A549 (cell line): ENCODE data around the gene UNC5CL. TPM values are rescaled to one million over a fixed set of nuclear protein-coding genes. Genes with fewer than 3 reads are reported as not detected.
"Not testable (repeated sequence)": the region's sequence is repeated elsewhere in the genome, so short reads cannot be mapped to it uniquely, and the experiment has no call there.

Experiments used
- ATAC-seq, 2 experiments: fragments of 200-7000 bp in 1 of 2; fragments of >200 bp in 1 of 2; cut with Nextera tagmentation in 1 of 2; cut with Tn5 transposase in 1 of 2; 3 replicates each; pipeline versions ENCODE4 v1.8.0 to v1.9.1; 2018 to 2020; ENCODE audit warnings: mild to moderate bottlenecking in 1 of 2, moderate library complexity in 1 of 2
- CTCF ChIA-PET: fragments of 300-600 bp; sonication (Branson Sonifier 250); formaldehyde crosslinking; extraction: SDS; loops from one replicate; lab custom pipeline; 2021; ENCODE audit warnings: antibody characterized with exemption, inconsistent platforms; lab: Yijun Ruan, JAX
- POLR2A ChIA-PET: fragments of 350-600 bp; formaldehyde crosslinking; extraction: SDS; loops from one replicate; lab custom pipeline; 2021; ENCODE audit warnings: antibody characterized with exemption, inconsistent platforms; lab: Yijun Ruan, JAX
- DNase-seq, 2 experiments: peaks; one replicate each; pipeline versions ENCODE4 v3.0.0 to v3.0.0-alpha.2; 2011 to 2016; ENCODE audit warnings: low read depth in 1 of 2, low spot score in 1 of 2
- FAIRE-seq: peaks from 2 replicates; lab custom pipeline; 2011; peaks lifted over from hg19 to GRCh38; lab: Jason Lieb, UNC
- H3K27ac ChIP-seq, 2 experiments: fragments of >200 bp; sonication (Bioruptor Twin); formaldehyde crosslinking; 3 replicates each; pipeline ENCODE4 v1.5.1; 2016 to 2017
- H3K4me1 ChIP-seq: fragments of >200 bp; sonication (Bioruptor Twin); formaldehyde crosslinking; 3 replicates; pipeline ENCODE4 v1.6.1; 2016
- H3K4me2 ChIP-seq: fragments of >200 bp; sonication (Bioruptor Twin); formaldehyde crosslinking; 3 replicates; pipeline ENCODE4 v1.6.1; 2016
- H3K4me3 ChIP-seq: fragments of >200 bp; sonication (Bioruptor Twin); formaldehyde crosslinking; 3 replicates; pipeline ENCODE4 v1.5.1; 2016
- H3K9me3 ChIP-seq: fragments of >200 bp; sonication (Bioruptor Twin); formaldehyde crosslinking; 3 replicates; pipeline ENCODE4 v1.6.1; 2016
- ATOH8 ChIP-seq: fragments of 250-450 bp; sonication (Bioruptor Pico); IDR thresholded peaks from 2 replicates; pipeline ENCODE4 v1.5.0; 2020; ENCODE audit warnings: low read depth, mild to moderate bottlenecking, moderate library complexity
- CHD2 ChIP-seq: fragments of 150-350 bp; IDR thresholded peaks from 2 replicates; pipeline ENCODE4 v1.6.1; 2014; ENCODE audit warnings: low read length; ENCODE audit not compliant: partially characterized antibody
- CTCF ChIP-seq: fragments of >200 bp; sonication (Bioruptor Twin); formaldehyde crosslinking; IDR thresholded peaks from 3 replicates; pipeline ENCODE4 v1.5.1; 2016
- EHMT2 ChIP-seq: fragments of 200-600 bp; sonication (generic); IDR thresholded peaks from 2 replicates; pipeline ENCODE4 v1.6.1; 2016; ENCODE audit warnings: antibody characterized with exemption, low read depth, mild to moderate bottlenecking, moderate library complexity
- ESRRA ChIP-seq: fragments of 150-350 bp; IDR thresholded peaks from 2 replicates; pipeline ENCODE4 v1.6.1; 2014; ENCODE audit warnings: mild to moderate bottlenecking, low read length, borderline replicate concordance
- FOXS1 ChIP-seq: fragments of 250-450 bp; sonication (Bioruptor Pico); IDR thresholded peaks from 2 replicates; pipeline ENCODE4 v1.5.0; 2020; ENCODE audit warnings: mild to moderate bottlenecking, moderate library complexity
- GATA3 ChIP-seq: IDR thresholded peaks from 2 replicates; pipeline ENCODE4 v1.6.1; 2012; ENCODE audit warnings: borderline replicate concordance
- HES2 ChIP-seq: fragments of >200 bp; sonication (Bioruptor Twin); formaldehyde crosslinking; IDR thresholded peaks from 2 replicates; pipeline ENCODE4 v1.6.1; 2016
- HOXA7 ChIP-seq: fragments of 250-450 bp; sonication (Bioruptor Pico); IDR thresholded peaks from 2 replicates; pipeline ENCODE4 v1.5.0; 2020; ENCODE audit warnings: mild to moderate bottlenecking, moderate library complexity
- KDM5A ChIP-seq: fragments of 200-600 bp; sonication (generic); IDR thresholded peaks from 2 replicates; pipeline ENCODE4 v1.6.1; 2016; ENCODE audit warnings: antibody characterized with exemption, mild to moderate bottlenecking
- MYC ChIP-seq: IDR thresholded peaks from 2 replicates; pipeline ENCODE4 v1.6.1; 2012; ENCODE audit warnings: mild to moderate bottlenecking, inconsistent platforms, low read length, improper control_type of control experiment, borderline replicate concordance
- NR3C1 ChIP-seq: fragments of >200 bp; sonication (Bioruptor Twin); formaldehyde crosslinking; IDR thresholded peaks from 3 replicates; pipeline ENCODE4 v1.6.1; 2017
- RAD21 ChIP-seq, 2 experiments: fragments of >200 bp in 1 of 2; sonication (Bioruptor Twin) in 1 of 2; formaldehyde crosslinking in 1 of 2; IDR thresholded peaks in 1 of 2; conservative IDR thresholded peaks in 1 of 2; 2 replicates in 1 of 2; 3 replicates in 1 of 2; pipeline ENCODE4 v1.6.1; 2012 to 2018; ENCODE audit warnings: inconsistent platforms in 1 of 2
- RNF2 ChIP-seq: fragments of 200-600 bp; sonication (generic); IDR thresholded peaks from 2 replicates; pipeline ENCODE4 v1.6.1; 2016; ENCODE audit warnings: low read depth, mild to moderate bottlenecking, antibody characterized with exemption, moderate library complexity, borderline replicate concordance
- SMC3 ChIP-seq: fragments of >200 bp; sonication (Bioruptor Twin); formaldehyde crosslinking; IDR thresholded peaks from 3 replicates; pipeline ENCODE4 v1.6.1; 2018; ENCODE audit warnings: inconsistent platforms
- TP53 ChIP-seq: fragments of 250-450 bp; sonication (Bioruptor Pico); IDR thresholded peaks from 2 replicates; pipeline ENCODE4 v1.5.0; 2021; ENCODE audit warnings: mild to moderate bottlenecking, moderate library complexity
- ZC3H11A ChIP-seq: fragments of 450-650 bp; IDR thresholded peaks from 2 replicates; pipeline ENCODE4 v1.6.1; 2014; ENCODE audit warnings: antibody characterized with exemption, mild to moderate bottlenecking
- ZFP36 ChIP-seq: fragments of 450-650 bp; IDR thresholded peaks from 2 replicates; pipeline ENCODE4 v1.6.1; 2014; ENCODE audit warnings: borderline replicate concordance; ENCODE audit not compliant: partially characterized antibody
- WGBS: methylation state at CpG from one replicate; pipeline ENCODE4 v1.1.6; 2017; ENCODE audit errors: missing lambda C conversion rate; 5-methylcytosine and 5-hydroxymethylcytosine counted together
- polyA plus RNA-seq, 4 experiments: library from polyadenylated mRNA; depleted of rRNA in 3 of 4; stranded (reverse); fragments of >200 nt; fragmentation: RNase III in 1 of 4; extraction: RNeasy Plus Mini Kit Qiagen cat#74134 plus additional on column Dnase treatment in 1 of 4; gene quantifications; 2 replicates in 3 of 4; 3 replicates in 1 of 4; pipeline ENCODE4 v1.2.3, GENCODE V29; 2011 to 2017

The UNC5CL gene
- polyA plus RNA-seq, 2 of the 4 experiments (the other 2 are of a cell fraction), result 1.1 to 2.8 TPM

- CTCF ChIA-PET, FAIRE-seq: not testable (repeated sequence)
- WGBS, result 0% methylated on average over 7 of the region's 7 CpGs
Observed at GRCh38 chr6:41006217-41006616, 32.8 kb downstream of the UNC5CL start.

GRCh38 chr6:41002168-41002567, 36.9 kb downstream of the UNC5CL start:
- FAIRE-seq (no peak), DNase-seq (no peak), ATAC-seq (no peak)
- no peak for TF ChIP-seq ATOH8 (CRISPR knock-in tag)
- TF ChIP-seq ESRRA, result no peak
- TF ChIP-seq GATA3, result no peak
- no peak for TF ChIP-seq CTCF
- no peak for TF ChIP-seq FOXS1 (CRISPR knock-in tag)
- TF ChIP-seq HOXA7, result no peak
- no peak for TF ChIP-seq MYC
- TF ChIP-seq EHMT2, result no peak
- TF ChIP-seq TP53 (CRISPR knock-in tag), result no peak
- no peak for TF ChIP-seq HES2
- peak overlapping the region; percentile 29 to 55; a peak in 4 of 6 replicates for H3K27ac ChIP-seq
- H3K4me2 ChIP-seq, result no peak overlapping the region
- CTCF ChIA-PET, result interaction anchor here (0.9 to 1.0 kb wide), 2 partner anchors 9 to 20 kb away, joined by 3 to 4 read pairs; no protein-coding TSS in a partner anchor
- no peaks in the 10 kb centered on the region for H3K9me3 ChIP-seq
- WGBS, result 92% methylated on average over 3 of the region's 3 CpGs
- POLR2A ChIA-PET, result no interaction called here
- H3K4me3 ChIP-seq, result no peak overlapping the region
- H3K4me1 ChIP-seq, result peaks cover 29% of the 10 kb centered on the region

More at GRCh38 chr6:41006217-41006616, 32.8 kb downstream of the UNC5CL start:
- POLR2A ChIA-PET, H3K9me3 ChIP-seq: not testable (repeated sequence)
- TF ChIP-seq SMC3, result peak; percentile 67
- peak; percentile 44 to 62; a peak in 4 of 5 replicates for TF ChIP-seq RAD21 (conservative IDR thresholded peaks at IDR 0.05 in 1 of 2, IDR thresholded peaks at IDR 0.05 in 1 of 2)
- TF ChIP-seq CTCF, result peak; percentile 57
- TF ChIP-seq, all 56 proteins: peak for 3; not testable (repeated sequence) for 53
- not testable (repeated sequence) for H3K4me3 ChIP-seq, H3K4me1 ChIP-seq
- DNase-seq (peak in 1 of 2 experiments; percentile 69), ATAC-seq (peak; percentile 56 to 92; a peak in 3 of 6 replicates)
- peak overlapping the region; percentile 45 to 76; a peak in 4 of 6 replicates for H3K27ac ChIP-seq
- peak overlapping the region; percentile 1; the same call in 1 of the 3 replicates for H3K4me2 ChIP-seq

- TF ChIP-seq RNF2, result no peak
- TF ChIP-seq CHD2, result no peak
- TF ChIP-seq ZC3H11A, result no peak
- TF ChIP-seq HES2, result no peak
- TF ChIP-seq CTCF, result no peak
- TF ChIP-seq NR3C1, result no peak
- TF ChIP-seq ZFP36, result no peak
- TF ChIP-seq KDM5A, result no peak
- TF ChIP-seq, all 56 proteins: peak for 0
- no peak for ATAC-seq
- POLR2A ChIA-PET, result interaction anchor here (0.7 kb wide), 1 partner anchor 88 kb away, joined by 3 read pairs; no protein-coding TSS in a partner anchor
- CTCF ChIA-PET, result interaction anchor here (3.0 kb wide), 1 partner anchor 27 kb away, joined by 14 read pairs; no protein-coding TSS in a partner anchor
- Histone ChIP-seq H3K4me2 (no peak overlapping the region), H3K9me3 (no peaks in the 10 kb centered on the region), H3K27ac (peak overlapping the region; percentile 96 to 97), H3K4me3 (no peak overlapping the region), H3K4me1 (peaks cover 44% of the 10 kb centered on the region)
- WGBS, result 95% methylated on average over 4 of the region's 4 CpGs
- DNase-seq, result no peak
- FAIRE-seq, result no peak
Observed at GRCh38 chr6:41000248-41000647, 38.8 kb downstream of the UNC5CL start.
